K562 (cell line): Measurements from ENCODE around the gene PGR. TPM values are rescaled to one million over a fixed set of nuclear protein-coding genes. Genes with fewer than 3 reads are reported as not detected.

Experiments used
- ARID1B ChIP-seq: fragments of 450-650 bp; IDR thresholded peaks from 2 replicates; pipeline ENCODE4 v1.6.1; 2016; ENCODE audit warnings: antibody characterized with exemption, mild to moderate bottlenecking, inconsistent platforms
- BACH1 ChIP-seq: fragments of 200-800 bp; sonication (Bioruptor generic); IDR thresholded peaks from 2 replicates; pipeline ENCODE4 v1.6.1; 2016; ENCODE audit warnings: missing genetic modification characterization, missing compliant biosample characterization
- CEBPG ChIP-seq, 3 experiments: fragments of 200-800 bp in 1 of 3; sonication (Bioruptor generic) in 1 of 3; sonication (generic) in 1 of 3; formaldehyde crosslinking in 1 of 3; IDR thresholded peaks in 2 of 3; conservative IDR thresholded peaks in 1 of 3; 2 replicates each; pipeline versions ENCODE4 v1.6.1 to v1.8.0; 2016 to 2022; ENCODE audit warnings: missing compliant biosample characterization in 2 of 3, missing genetic modification characterization in 2 of 3, mild to moderate bottlenecking in 1 of 3, missing genetic modification reagents in 1 of 3
- DPF2 ChIP-seq: fragments of 450-650 bp; IDR thresholded peaks from 2 replicates; pipeline ENCODE4 v1.6.1; 2016
- ESRRB ChIP-seq: fragments of 250-450 bp; sonication (Bioruptor Pico); IDR thresholded peaks from 2 replicates; pipeline ENCODE4 v1.5.0; 2020; ENCODE audit warnings: mild to moderate bottlenecking, moderate library complexity, borderline replicate concordance
- JUN ChIP-seq, 2 experiments: sonication (generic) in 1 of 2; formaldehyde crosslinking in 1 of 2; IDR thresholded peaks; 2 replicates each; pipeline versions ENCODE4 v1.6.1 to v1.8.0; 2012 to 2022; ENCODE audit warnings: borderline replicate concordance in 2 of 2, mild to moderate bottlenecking in 2 of 2, improper control_type of control experiment in 1 of 2, low read depth in 1 of 2, low read length in 1 of 2, missing genetic modification reagents in 1 of 2
- KDM1A ChIP-seq, 2 experiments: fragments of 450-650 bp; IDR thresholded peaks; 2 replicates each; pipeline ENCODE4 v1.6.1; 2016; ENCODE audit warnings: mild to moderate bottlenecking in 2 of 2
- KDM5B ChIP-seq: fragments of 200-600 bp; sonication (generic); IDR thresholded peaks from 2 replicates; pipeline ENCODE4 v1.6.1; 2012; ENCODE audit warnings: low read depth, mild to moderate bottlenecking, moderate library complexity, low read length, control low read depth, inconsistent platforms; ENCODE audit not compliant: insufficient replicate concordance
- MEIS2 ChIP-seq: fragments of 450-650 bp; IDR thresholded peaks from 2 replicates; pipeline ENCODE4 v1.6.1; 2014; ENCODE audit warnings: mild to moderate bottlenecking; ENCODE audit not compliant: partially characterized antibody
- RBM39 ChIP-seq: fragments of 200-400 bp; formaldehyde crosslinking; optimal IDR thresholded peaks from 2 replicates; pipeline ENCODE3; 2018; ENCODE audit warnings: low read depth, low read length
- SMAD2 ChIP-seq: fragments of 150-350 bp; IDR thresholded peaks from 2 replicates; pipeline ENCODE4 v1.6.1; 2014; ENCODE audit warnings: low read depth, mild to moderate bottlenecking, low read length
- SMAD4 ChIP-seq: fragments of 250-450 bp; sonication (Bioruptor Pico); conservative IDR thresholded peaks from 2 replicates; pipeline ENCODE4 v1.8.0; 2021; ENCODE audit warnings: inconsistent platforms, mild to moderate bottlenecking, moderate library complexity
- SMARCB1 ChIP-seq: IDR thresholded peaks from 2 replicates; pipeline ENCODE4 v1.6.1; 2011; ENCODE audit warnings: improper control_type of control experiment, low read depth; ENCODE audit not compliant: insufficient read length
- SRF ChIP-seq, 2 experiments: fragments of 250-450, 450-650 bp in 1 of 2; sonication (Bioruptor Pico) in 1 of 2; sonication (generic) in 1 of 2; formaldehyde crosslinking; IDR thresholded peaks; 2 replicates each; pipeline versions ENCODE4 v1.5.0 to v1.5.1; 2020 to 2022; ENCODE audit warnings: mild to moderate bottlenecking in 1 of 2, missing genetic modification reagents in 1 of 2
- TCF7L2 ChIP-seq: fragments of 150-350 bp; IDR thresholded peaks from 2 replicates; pipeline ENCODE4 v1.6.1; 2016; ENCODE audit warnings: low read depth, mild to moderate bottlenecking, low read length, moderate library complexity
- ZBTB8A ChIP-seq: fragments of 450-650 bp; IDR thresholded peaks from 2 replicates; pipeline ENCODE4 v1.6.1; 2018; ENCODE audit warnings: mild to moderate bottlenecking, moderate library complexity; ENCODE audit not compliant: partially characterized antibody
- polyA plus RNA-seq, 8 experiments: library from polyadenylated mRNA; depleted of rRNA in 4 of 8; stranded (reverse) in 5 of 8; unstranded in 3 of 8; fragments of >200 nt; fragmentation: Nextera tagmentation in 2 of 8; fragmentation: Illumina TruSeq in 1 of 8; extraction: Ambion mirVana in 2 of 8; extraction: Trizol in 1 of 8; gene quantifications; 2 replicates each; pipeline versions ENCODE4 v1.2.1 to v1.2.3, GENCODE V29; 2011 to 2014; ENCODE audit warnings: inconsistent platforms in 1 of 8, missing spikeins in 1 of 8
- total RNA-seq, 7 experiments: library from RNA; depleted of rRNA in 6 of 7; stranded (reverse); fragments of >200 nt in 6 of 7; fragmentation: Illumina TruSeq in 2 of 7; extraction: Trizol in 2 of 7; gene quantifications; 2 replicates each; pipeline versions ENCODE4 v1.2.1 to v1.2.3, GENCODE V29; 2011 to 2021; ENCODE audit warnings: low replicate concordance in 1 of 7
- TF ChIP-seq, protein P1 (sequence below): sonication (generic); formaldehyde crosslinking; IDR thresholded peaks from 2 replicates; pipeline ENCODE4 v1.8.1; 2022; ENCODE audit warnings: missing genetic modification reagents
- TF ChIP-seq, protein P2 (sequence below): sonication (generic); formaldehyde crosslinking; IDR thresholded peaks from 2 replicates; pipeline ENCODE4 v1.8.1; 2023; ENCODE audit warnings: mild to moderate bottlenecking, missing genetic modification reagents
- TF ChIP-seq, protein P3 (sequence below): IDR thresholded peaks from 3 replicates; pipeline ENCODE4 v1.6.1; 2011; ENCODE audit warnings: borderline replicate concordance, mild to moderate bottlenecking, moderate library complexity; ENCODE audit not compliant: insufficient read length; ENCODE audit errors: extremely low read depth
- TF ChIP-seq, protein P4 (sequence below): fragments of 250-450 bp; sonication (Bioruptor Pico); IDR thresholded peaks from 2 replicates; pipeline ENCODE4 v1.9.0; 2021; ENCODE audit warnings: mild to moderate bottlenecking
- TF ChIP-seq, protein P5 (sequence below), 2 experiments: fragments of 450-650 bp in 1 of 2; sonication (generic) in 1 of 2; formaldehyde crosslinking in 1 of 2; IDR thresholded peaks in 1 of 2; conservative IDR thresholded peaks in 1 of 2; 2 replicates each; pipeline versions ENCODE4 v1.6.1 to v1.8.1; 2016 to 2023; ENCODE audit warnings: mild to moderate bottlenecking in 2 of 2, moderate library complexity in 2 of 2, inconsistent platforms in 1 of 2, missing genetic modification reagents in 1 of 2

PGR gene
- total and polyA plus RNA-seq, 9 of the 15 experiments (the other 6 are each of a cell fraction or from before 2014, with no cell fraction given): 0.43 to 2.4 (median 1.3) TPM

DNA sequence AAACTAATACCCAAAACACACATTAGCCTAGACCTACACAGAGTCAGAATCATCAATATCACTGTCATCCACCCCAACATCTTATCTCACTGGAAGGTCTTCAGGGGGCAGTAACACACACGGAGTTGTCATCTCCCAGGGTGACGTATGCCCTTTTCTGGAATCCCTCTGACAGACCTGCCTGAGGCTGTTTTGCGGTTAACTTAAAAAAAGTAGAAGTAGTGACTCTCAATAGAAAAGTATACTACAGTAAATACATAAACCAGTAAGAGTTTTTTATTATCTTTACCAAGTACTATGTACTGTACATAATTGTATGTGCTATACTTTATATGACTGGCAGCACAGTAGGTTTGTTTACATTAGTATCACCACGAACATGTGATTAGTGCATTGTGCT, 80.5 kb downstream of the PGR start (continued):
- TF ChIP-seq SMARCB1: no peak
- no peak for TF ChIP-seq ESRRB (CRISPR knock-in tag)
- no peak for TF ChIP-seq JUN (IDR thresholded peaks at IDR 0.05; ENCODE audit: borderline replicate concordance, low read depth, low read length)
- TF ChIP-seq JUN (CRISPR knock-in tag; IDR thresholded peaks at IDR 0.05; ENCODE audit: borderline replicate concordance): no peak
- TF ChIP-seq, protein P1, sequence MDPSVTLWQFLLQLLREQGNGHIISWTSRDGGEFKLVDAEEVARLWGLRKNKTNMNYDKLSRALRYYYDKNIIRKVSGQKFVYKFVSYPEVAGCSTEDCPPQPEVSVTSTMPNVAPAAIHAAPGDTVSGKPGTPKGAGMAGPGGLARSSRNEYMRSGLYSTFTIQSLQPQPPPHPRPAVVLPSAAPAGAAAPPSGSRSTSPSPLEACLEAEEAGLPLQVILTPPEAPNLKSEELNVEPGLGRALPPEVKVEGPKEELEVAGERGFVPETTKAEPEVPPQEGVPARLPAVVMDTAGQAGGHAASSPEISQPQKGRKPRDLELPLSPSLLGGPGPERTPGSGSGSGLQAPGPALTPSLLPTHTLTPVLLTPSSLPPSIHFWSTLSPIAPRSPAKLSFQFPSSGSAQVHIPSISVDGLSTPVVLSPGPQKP: no peak
- TF ChIP-seq SMAD4 (CRISPR knock-in tag): no peak
- TF ChIP-seq, protein P2, sequence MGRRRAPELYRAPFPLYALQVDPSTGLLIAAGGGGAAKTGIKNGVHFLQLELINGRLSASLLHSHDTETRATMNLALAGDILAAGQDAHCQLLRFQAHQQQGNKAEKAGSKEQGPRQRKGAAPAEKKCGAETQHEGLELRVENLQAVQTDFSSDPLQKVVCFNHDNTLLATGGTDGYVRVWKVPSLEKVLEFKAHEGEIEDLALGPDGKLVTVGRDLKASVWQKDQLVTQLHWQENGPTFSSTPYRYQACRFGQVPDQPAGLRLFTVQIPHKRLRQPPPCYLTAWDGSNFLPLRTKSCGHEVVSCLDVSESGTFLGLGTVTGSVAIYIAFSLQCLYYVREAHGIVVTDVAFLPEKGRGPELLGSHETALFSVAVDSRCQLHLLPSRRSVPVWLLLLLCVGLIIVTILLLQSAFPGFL: no peak
- no peak for TF ChIP-seq CEBPG (CRISPR knock-in tag; IDR thresholded peaks at IDR 0.05)
- no peak for TF ChIP-seq CEBPG (tag; conservative IDR thresholded peaks at IDR 0.05 in 1 of 2, IDR thresholded peaks at IDR 0.05 in 1 of 2)
- TF ChIP-seq DPF2: peak; percentile 18; the same call in 1 of the 2 replicates
- TF ChIP-seq SMAD2: no peak
- no peak for TF ChIP-seq KDM5B
- TF ChIP-seq, protein P3, sequence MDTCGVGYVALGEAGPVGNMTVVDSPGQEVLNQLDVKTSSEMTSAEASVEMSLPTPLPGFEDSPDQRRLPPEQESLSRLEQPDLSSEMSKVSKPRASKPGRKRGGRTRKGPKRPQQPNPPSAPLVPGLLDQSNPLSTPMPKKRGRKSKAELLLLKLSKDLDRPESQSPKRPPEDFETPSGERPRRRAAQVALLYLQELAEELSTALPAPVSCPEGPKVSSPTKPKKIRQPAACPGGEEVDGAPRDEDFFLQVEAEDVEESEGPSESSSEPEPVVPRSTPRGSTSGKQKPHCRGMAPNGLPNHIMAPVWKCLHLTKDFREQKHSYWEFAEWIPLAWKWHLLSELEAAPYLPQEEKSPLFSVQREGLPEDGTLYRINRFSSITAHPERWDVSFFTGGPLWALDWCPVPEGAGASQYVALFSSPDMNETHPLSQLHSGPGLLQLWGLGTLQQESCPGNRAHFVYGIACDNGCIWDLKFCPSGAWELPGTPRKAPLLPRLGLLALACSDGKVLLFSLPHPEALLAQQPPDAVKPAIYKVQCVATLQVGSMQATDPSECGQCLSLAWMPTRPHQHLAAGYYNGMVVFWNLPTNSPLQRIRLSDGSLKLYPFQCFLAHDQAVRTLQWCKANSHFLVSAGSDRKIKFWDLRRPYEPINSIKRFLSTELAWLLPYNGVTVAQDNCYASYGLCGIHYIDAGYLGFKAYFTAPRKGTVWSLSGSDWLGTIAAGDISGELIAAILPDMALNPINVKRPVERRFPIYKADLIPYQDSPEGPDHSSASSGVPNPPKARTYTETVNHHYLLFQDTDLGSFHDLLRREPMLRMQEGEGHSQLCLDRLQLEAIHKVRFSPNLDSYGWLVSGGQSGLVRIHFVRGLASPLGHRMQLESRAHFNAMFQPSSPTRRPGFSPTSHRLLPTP: no peak
- peak; percentile 59 for TF ChIP-seq MEIS2
- TF ChIP-seq, protein P4, sequence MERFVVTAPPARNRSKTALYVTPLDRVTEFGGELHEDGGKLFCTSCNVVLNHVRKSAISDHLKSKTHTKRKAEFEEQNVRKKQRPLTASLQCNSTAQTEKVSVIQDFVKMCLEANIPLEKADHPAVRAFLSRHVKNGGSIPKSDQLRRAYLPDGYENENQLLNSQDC (CRISPR knock-in tag): no peak
- TF ChIP-seq KDM1A (IDR thresholded peaks at IDR 0.05): no peak
- no peak for TF ChIP-seq TCF7L2
- no peak for TF ChIP-seq ZBTB8A
- TF ChIP-seq BACH1 (tag): no peak
- peak in 1 of 2 experiments; percentile 52; a peak in 1 of 4 replicates for TF ChIP-seq SRF (CRISPR knock-in tag; IDR thresholded peaks at IDR 0.05)
- TF ChIP-seq, protein P5, sequence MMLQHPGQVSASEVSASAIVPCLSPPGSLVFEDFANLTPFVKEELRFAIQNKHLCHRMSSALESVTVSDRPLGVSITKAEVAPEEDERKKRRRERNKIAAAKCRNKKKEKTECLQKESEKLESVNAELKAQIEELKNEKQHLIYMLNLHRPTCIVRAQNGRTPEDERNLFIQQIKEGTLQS (IDR thresholded peaks at IDR 0.05): peak; percentile 55
- TF ChIP-seq, protein P5 (CRISPR knock-in tag; conservative IDR thresholded peaks at IDR 0.05): no peak
- TF ChIP-seq ARID1B: peak; percentile 49
- no peak for TF ChIP-seq RBM39
